Astrocyte (in vitro differentiated cells and primary cell): ENCODE results near the gene CNN2. TPM values are rescaled to one million over a fixed set of nuclear protein-coding genes. Genes with fewer than 3 reads are reported as not detected.

Experiments
- DNase-seq: peaks from one replicate; pipeline ENCODE4 v3.0.0-alpha.2; 2010; ENCODE audit warnings: low read depth
- FAIRE-seq: peaks from 2 replicates; lab custom pipeline; 2011; peaks lifted over from hg19 to GRCh38; lab: Jason Lieb, UNC
- H2AFZ ChIP-seq: 2 replicates; pipeline ENCODE4 v1.6.0; 2012; ENCODE audit warnings: low read depth, low read length, inconsistent platforms
- H3K27ac ChIP-seq: 2 replicates; pipeline ENCODE4 v1.5.1; 2011; ENCODE audit warnings: low read depth, low read length, inconsistent platforms
- H3K27me3 ChIP-seq: 2 replicates; pipeline ENCODE4 v1.6.0; 2011; ENCODE audit warnings: low read length, inconsistent platforms; ENCODE audit not compliant: insufficient read depth
- H3K36me3 ChIP-seq: 2 replicates; pipeline ENCODE4 v1.5.1; 2011; ENCODE audit warnings: low read length, inconsistent platforms; ENCODE audit not compliant: insufficient read depth
- H3K4me1 ChIP-seq: 2 replicates; pipeline ENCODE4 v1.5.1; 2011; ENCODE audit warnings: low read length, inconsistent platforms; ENCODE audit not compliant: insufficient read depth
- H3K4me2 ChIP-seq: 2 replicates; pipeline ENCODE4 v1.6.0; 2012; ENCODE audit warnings: low read length, inconsistent platforms
- H3K4me3 ChIP-seq: 2 replicates; pipeline ENCODE4 v1.5.1; 2011; ENCODE audit warnings: low read depth, mild to moderate bottlenecking, low read length, inconsistent platforms; ENCODE audit not compliant: insufficient read depth
- H3K79me2 ChIP-seq: 2 replicates; pipeline ENCODE4 v1.6.0; 2012; ENCODE audit warnings: mild to moderate bottlenecking, low read length, inconsistent platforms; ENCODE audit not compliant: insufficient read depth
- H3K9ac ChIP-seq: 2 replicates; pipeline ENCODE4 v1.6.0; 2012; ENCODE audit warnings: mild to moderate bottlenecking, low read length, inconsistent platforms
- H3K9me3 ChIP-seq: 2 replicates; pipeline ENCODE4 v1.5.1; 2012; ENCODE audit warnings: low read depth, mild to moderate bottlenecking, low read length, inconsistent platforms; ENCODE audit not compliant: insufficient read depth
- H4K20me1 ChIP-seq: 2 replicates; pipeline ENCODE4 v1.6.0; 2012; ENCODE audit warnings: low read length, inconsistent platforms; ENCODE audit not compliant: insufficient read depth
- H3K27ac Mint-ChIP-seq: one replicate; pipeline ENCODE4 v1.8.0; 2021; ENCODE audit warnings: mild to moderate bottlenecking, mixed read lengths; ENCODE audit not compliant: unreplicated experiment
- H3K27me3 Mint-ChIP-seq: one replicate; pipeline ENCODE4 v1.8.0; 2021; ENCODE audit warnings: low read depth, mixed read lengths; ENCODE audit not compliant: unreplicated experiment
- H3K36me3 Mint-ChIP-seq: one replicate; pipeline ENCODE4 v1.8.0; 2021; ENCODE audit warnings: low read depth, mixed read lengths; ENCODE audit not compliant: unreplicated experiment
- H3K4me1 Mint-ChIP-seq: one replicate; pipeline ENCODE4 v1.8.0; 2021; ENCODE audit warnings: low read depth, mixed read lengths; ENCODE audit not compliant: unreplicated experiment
- H3K4me3 Mint-ChIP-seq: one replicate; pipeline ENCODE4 v1.8.0; 2021; ENCODE audit warnings: mild to moderate bottlenecking, moderate library complexity, mixed read lengths; ENCODE audit not compliant: unreplicated experiment
- H3K9me3 Mint-ChIP-seq: one replicate; pipeline ENCODE4 v1.8.0; 2021; ENCODE audit warnings: mild to moderate bottlenecking, mixed read lengths; ENCODE audit not compliant: unreplicated experiment
- CTCF ChIP-seq: IDR thresholded peaks from 2 replicates; pipeline ENCODE4 v1.5.1; 2011; ENCODE audit warnings: low read depth, mild to moderate bottlenecking, inconsistent platforms, low read length, moderate library complexity; ENCODE audit not compliant: insufficient read depth
- EZH2 ChIP-seq: IDR thresholded peaks from 2 replicates; pipeline ENCODE4 v1.6.1; 2012; ENCODE audit warnings: mild to moderate bottlenecking, low read length, inconsistent platforms; ENCODE audit not compliant: insufficient read depth
- total RNA-seq: library from RNA; stranded (reverse); gene quantifications from 2 replicates; pipeline ENCODE4 v1.2.1, GENCODE V29; 2021

The CNN2 gene
- total RNA-seq, 1 donor from 2014 or later: 819 TPM

GRCh38 chr19:1039646-1040475, 13.5 kb downstream of the CNN2 start, which contains the start of gene ABCA7:
TSS of gene ABCA7 (plus strand) at chr19:1040107. CDS start at chr19:1041362, 1,255 bp downstream.
- H3K27ac Mint-ChIP-seq: peak within 1 kb of the TSS; percentile 83
- no peaks in the 10 kb centered on the region for H3K9me3 Mint-ChIP-seq
- H2AFZ ChIP-seq: no peak within 1 kb of the TSS
- no peaks in the 10 kb centered on the region for H3K9me3 ChIP-seq
- no peaks in the 10 kb centered on the region for H3K27me3 Mint-ChIP-seq
- peaks cover 21% of the 10 kb centered on the region for H3K4me1 Mint-ChIP-seq
- H3K4me3 ChIP-seq: peak within 1 kb of the TSS; percentile 42
- peak; percentile 93 for DNase-seq
- peaks cover 9% of the 10 kb centered on the region for H3K79me2 ChIP-seq
- peak within 1 kb of the TSS; percentile 82 for H3K4me3 Mint-ChIP-seq
- H3K36me3 Mint-ChIP-seq: peaks cover 20% of the 10 kb centered on the region
- peaks cover 50% of the 10 kb centered on the region for H4K20me1 ChIP-seq
- H3K27ac ChIP-seq: no peak within 1 kb of the TSS
- H3K4me1 ChIP-seq: peaks cover 33% of the 10 kb centered on the region
- peaks cover 17% of the 10 kb centered on the region for H3K36me3 ChIP-seq
- TF ChIP-seq EZH2 (no peak), CTCF (no peak)
- no peak for FAIRE-seq
- H3K27me3 ChIP-seq: no peaks in the 10 kb centered on the region
- peak within 1 kb of the TSS; percentile 36 for H3K9ac ChIP-seq
- peak within 1 kb of the TSS; percentile 87 for H3K4me2 ChIP-seq

GRCh38 chr19:1040476-1041271, 14.3 kb downstream of the CNN2 start:
- peaks cover 4% of the 10 kb centered on the region for H3K79me2 ChIP-seq
- H3K36me3 Mint-ChIP-seq: peaks cover 17% of the 10 kb centered on the region
- peak overlapping the region; percentile 36 for H3K9ac ChIP-seq
- H3K9me3 ChIP-seq: no peaks in the 10 kb centered on the region
- H3K27me3 Mint-ChIP-seq: no peaks in the 10 kb centered on the region
- FAIRE-seq (peak; percentile 59), DNase-seq (peak; percentile 95)
- no peaks in the 10 kb centered on the region for H3K9me3 Mint-ChIP-seq
- TF ChIP-seq EZH2: no peak
- no peak for TF ChIP-seq CTCF
- H3K27ac Mint-ChIP-seq: peak overlapping the region; percentile 66
- peak overlapping the region; percentile 82 for H3K4me3 Mint-ChIP-seq
- H3K36me3 ChIP-seq: peaks cover 17% of the 10 kb centered on the region
- H2AFZ ChIP-seq: no peak overlapping the region
- H3K4me3 ChIP-seq: peak overlapping the region; percentile 42
- peaks cover 21% of the 10 kb centered on the region for H3K4me1 Mint-ChIP-seq
- H3K27me3 ChIP-seq: no peaks in the 10 kb centered on the region
- H3K4me1 ChIP-seq: peaks cover 33% of the 10 kb centered on the region
- H4K20me1 ChIP-seq: peaks cover 42% of the 10 kb centered on the region
- H3K4me2 ChIP-seq: peak overlapping the region; percentile 87
- H3K27ac ChIP-seq: no peak overlapping the region
